HepG2 (cell line): Measurements from ENCODE around the gene GAGE10. TPM values are rescaled to one million over a fixed set of nuclear protein-coding genes. Genes with fewer than 3 reads are reported as not detected.

Experiments
- ETV5 ChIP-seq: IDR thresholded peaks from 2 replicates; pipeline ENCODE4 v1.6.1; 2018; ENCODE audit warnings: missing biosample characterization, missing genetic modification reagents, inconsistent platforms, borderline replicate concordance
- GATA4 ChIP-seq: sonication (generic); IDR thresholded peaks from 2 replicates; pipeline ENCODE4 v1.6.1; 2016; ENCODE audit warnings: antibody characterized with exemption, low read depth, borderline replicate concordance
- GLI4 ChIP-seq: sonication (generic); formaldehyde crosslinking; IDR thresholded peaks from 2 replicates; pipeline ENCODE4 v1.5.1; 2020; ENCODE audit warnings: missing genetic modification reagents, mild to moderate bottlenecking, moderate library complexity, borderline replicate concordance
- HES4 ChIP-seq: sonication (generic); formaldehyde crosslinking; IDR thresholded peaks from 2 replicates; pipeline ENCODE4 v1.9.0; 2021; ENCODE audit warnings: mild to moderate bottlenecking, missing genetic modification reagents, borderline replicate concordance
- ISX ChIP-seq: sonication (generic); formaldehyde crosslinking; conservative IDR thresholded peaks from 2 replicates; pipeline ENCODE4 v1.5.0; 2020; ENCODE audit warnings: missing genetic modification reagents
- JARID2 ChIP-seq: sonication (generic); formaldehyde crosslinking; IDR thresholded peaks from 2 replicates; pipeline ENCODE4 v1.8.1; 2023; ENCODE audit warnings: missing genetic modification reagents, inconsistent platforms; ENCODE audit not compliant: insufficient replicate concordance
- MIER2 ChIP-seq: IDR thresholded peaks from 2 replicates; pipeline ENCODE4 v1.6.1; 2016; ENCODE audit warnings: missing biosample characterization, missing genetic modification reagents
- RFX3 ChIP-seq: IDR thresholded peaks from 2 replicates; pipeline ENCODE4 v1.6.1; 2016; ENCODE audit warnings: missing biosample characterization, missing genetic modification reagents
- SALL1 ChIP-seq: sonication (generic); formaldehyde crosslinking; IDR thresholded peaks from 2 replicates; pipeline ENCODE4 v1.8.0; 2022; ENCODE audit warnings: mild to moderate bottlenecking, missing genetic modification reagents
- SMAD1 ChIP-seq: sonication (generic); formaldehyde crosslinking; IDR thresholded peaks from 2 replicates; pipeline ENCODE4 v1.4.0; 2020; ENCODE audit warnings: missing genetic modification reagents, low read depth, mild to moderate bottlenecking, borderline replicate concordance
- SP4 ChIP-seq: sonication (generic); formaldehyde crosslinking; IDR thresholded peaks from 2 replicates; pipeline ENCODE4 v1.8.1; 2023; ENCODE audit warnings: mild to moderate bottlenecking, missing genetic modification reagents
- SPEN ChIP-seq: sonication (generic); formaldehyde crosslinking; IDR thresholded peaks from 2 replicates; pipeline ENCODE4 v1.5.1; 2020; ENCODE audit warnings: low read depth, mild to moderate bottlenecking, missing genetic modification reagents
- SRSF4 ChIP-seq: fragments of 200-400 bp; formaldehyde crosslinking; IDR thresholded peaks from one replicate; pipeline ENCODE4 v1.6.1; 2018; ENCODE audit warnings: mild to moderate bottlenecking, low read depth, low read length, moderate library complexity; ENCODE audit not compliant: poor library complexity, severe bottlenecking
- TFDP2 ChIP-seq: sonication (generic); formaldehyde crosslinking; IDR thresholded peaks from 2 replicates; pipeline ENCODE4 v1.4.0; 2020; ENCODE audit warnings: missing genetic modification reagents
- ZBTB14 ChIP-seq: sonication (generic); formaldehyde crosslinking; IDR thresholded peaks from 2 replicates; pipeline ENCODE4 v1.4.0; 2020; ENCODE audit warnings: missing genetic modification reagents
- ZBTB2 ChIP-seq: sonication (generic); formaldehyde crosslinking; IDR thresholded peaks from 2 replicates; pipeline ENCODE4 v1.8.0; 2022; ENCODE audit warnings: low read depth, missing genetic modification reagents
- ZNF143 ChIP-seq: sonication (generic); formaldehyde crosslinking; IDR thresholded peaks from 2 replicates; pipeline ENCODE4 v1.4.0; 2020; ENCODE audit warnings: missing genetic modification reagents
- ZNF510 ChIP-seq: sonication (generic); formaldehyde crosslinking; IDR thresholded peaks from 2 replicates; pipeline ENCODE4 v1.4.0; 2020; ENCODE audit warnings: low read depth, mild to moderate bottlenecking, missing genetic modification reagents
- ZNF563 ChIP-seq: sonication (generic); formaldehyde crosslinking; IDR thresholded peaks from 2 replicates; pipeline ENCODE4 v1.8.0; 2022; ENCODE audit warnings: mild to moderate bottlenecking, moderate library complexity, missing genetic modification reagents
- polyA plus RNA-seq, 8 experiments: library from polyadenylated mRNA; depleted of rRNA in 3 of 8; stranded (reverse) in 7 of 8; unstranded in 1 of 8; fragments of >200 nt; fragmentation: Illumina TruSeq in 4 of 8; extraction: Trizol in 4 of 8; gene quantifications; 2 replicates each; pipeline versions ENCODE4 v1.2.1 to v1.2.3, GENCODE V29; 2011 to 2016; ENCODE audit warnings: low read depth in 4 of 8, missing spikeins in 1 of 8, mixed read lengths in 1 of 8; ENCODE audit not compliant: insufficient read depth in 1 of 8
- total RNA-seq, 5 experiments: library from RNA; depleted of rRNA; stranded (reverse); fragments of >200 nt; fragmentation: Illumina TruSeq; extraction: Trizol; gene quantifications; 2 replicates each; pipeline ENCODE4 v1.2.3, GENCODE V29; 2016; ENCODE audit warnings: low read depth in 1 of 5
- TF ChIP-seq, protein P1 (sequence below): sonication (generic); formaldehyde crosslinking; IDR thresholded peaks from 2 replicates; pipeline ENCODE4 v1.4.0; 2020; ENCODE audit warnings: low read depth, missing genetic modification reagents
- TF ChIP-seq, protein P2 (sequence below): sonication (generic); formaldehyde crosslinking; IDR thresholded peaks from 2 replicates; pipeline ENCODE4 v1.5.0; 2020; ENCODE audit warnings: missing genetic modification reagents

Gene GAGE10
- total and polyA plus RNA-seq, 2 of the 13 experiments (the other 11 are each of a cell fraction or from before 2014, with no cell fraction given): not detected

DNA sequence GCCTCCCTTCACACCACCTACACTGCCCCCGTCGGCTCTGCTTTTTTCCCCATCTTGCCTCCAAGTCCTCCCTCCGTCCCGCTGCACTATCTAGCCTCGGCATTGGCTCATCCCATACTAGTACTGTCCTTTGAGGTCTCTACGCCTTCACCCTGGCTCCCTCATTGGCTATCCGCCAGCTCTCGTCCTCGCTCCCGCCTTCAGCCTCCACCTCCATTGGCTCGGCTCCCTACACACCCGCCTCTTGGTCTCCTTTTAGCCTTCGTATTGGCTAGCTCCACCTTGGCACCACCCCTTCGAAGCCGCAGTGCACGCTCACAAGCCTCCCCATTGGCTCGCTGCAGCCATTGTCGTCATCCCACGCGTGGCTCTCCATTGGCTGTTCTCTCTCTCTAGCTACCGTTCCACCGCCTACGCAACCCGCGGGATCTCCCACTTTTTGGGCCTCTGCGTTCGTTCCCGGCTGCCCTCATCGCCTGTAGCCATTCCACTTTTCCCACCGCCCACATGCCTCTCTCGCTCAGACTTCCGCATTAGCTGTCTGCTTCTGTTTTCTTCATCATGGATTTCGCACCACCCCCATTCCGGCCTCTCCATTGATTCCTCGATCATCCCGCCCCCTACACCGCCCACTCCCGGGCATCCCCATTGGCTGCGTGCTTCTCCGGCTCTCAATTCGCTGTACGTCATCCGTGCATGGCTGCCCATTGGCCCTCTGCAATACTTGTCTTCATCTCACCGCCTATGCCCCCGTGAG lies 34.3 kb upstream of the GAGE10 start (continued):
- no peak for TF ChIP-seq HES4 (CRISPR knock-in tag)
- TF ChIP-seq SRSF4: no peak
- TF ChIP-seq, protein P1, sequence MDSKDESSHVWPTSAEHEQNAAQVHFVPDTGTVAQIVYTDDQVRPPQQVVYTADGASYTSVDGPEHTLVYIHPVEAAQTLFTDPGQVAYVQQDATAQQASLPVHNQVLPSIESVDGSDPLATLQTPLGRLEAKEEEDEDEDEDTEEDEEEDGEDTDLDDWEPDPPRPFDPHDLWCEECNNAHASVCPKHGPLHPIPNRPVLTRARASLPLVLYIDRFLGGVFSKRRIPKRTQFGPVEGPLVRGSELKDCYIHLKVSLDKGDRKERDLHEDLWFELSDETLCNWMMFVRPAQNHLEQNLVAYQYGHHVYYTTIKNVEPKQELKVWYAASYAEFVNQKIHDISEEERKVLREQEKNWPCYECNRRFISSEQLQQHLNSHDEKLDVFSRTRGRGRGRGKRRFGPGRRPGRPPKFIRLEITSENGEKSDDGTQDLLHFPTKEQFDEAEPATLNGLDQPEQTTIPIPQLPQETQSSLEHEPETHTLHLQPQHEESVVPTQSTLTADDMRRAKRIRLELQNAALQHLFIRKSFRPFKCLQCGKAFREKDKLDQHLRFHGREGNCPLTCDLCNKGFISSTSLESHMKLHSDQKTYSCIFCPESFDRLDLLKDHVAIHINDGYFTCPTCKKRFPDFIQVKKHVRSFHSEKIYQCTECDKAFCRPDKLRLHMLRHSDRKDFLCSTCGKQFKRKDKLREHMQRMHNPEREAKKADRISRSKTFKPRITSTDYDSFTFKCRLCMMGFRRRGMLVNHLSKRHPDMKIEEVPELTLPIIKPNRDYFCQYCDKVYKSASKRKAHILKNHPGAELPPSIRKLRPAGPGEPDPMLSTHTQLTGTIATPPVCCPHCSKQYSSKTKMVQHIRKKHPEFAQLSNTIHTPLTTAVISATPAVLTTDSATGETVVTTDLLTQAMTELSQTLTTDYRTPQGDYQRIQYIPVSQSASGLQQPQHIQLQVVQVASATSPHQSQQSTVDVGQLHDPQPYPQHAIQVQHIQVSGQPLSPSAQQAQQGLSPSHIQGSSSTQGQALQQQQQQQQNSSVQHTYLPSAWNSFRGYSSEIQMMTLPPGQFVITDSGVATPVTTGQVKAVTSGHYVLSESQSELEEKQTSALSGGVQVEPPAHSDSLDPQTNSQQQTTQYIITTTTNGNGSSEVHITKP (CRISPR knock-in tag): 0 out of 2 replicates have a peak, but pooled peaks have one; percentile 51
- TF ChIP-seq ZNF510: no peak
- peak; percentile 68; the same call in 1 of the 2 replicates for TF ChIP-seq ZNF143 (CRISPR knock-in tag)
- TF ChIP-seq SP4 (CRISPR knock-in tag): peak; percentile 68
- no peak; the same call in 1 of the 2 replicates for TF ChIP-seq ETV5 (CRISPR knock-in tag)
- no peak for TF ChIP-seq JARID2
- TF ChIP-seq SALL1 (CRISPR knock-in tag): peak; percentile 20; the same call in 1 of the 2 replicates
- TF ChIP-seq, protein P2, sequence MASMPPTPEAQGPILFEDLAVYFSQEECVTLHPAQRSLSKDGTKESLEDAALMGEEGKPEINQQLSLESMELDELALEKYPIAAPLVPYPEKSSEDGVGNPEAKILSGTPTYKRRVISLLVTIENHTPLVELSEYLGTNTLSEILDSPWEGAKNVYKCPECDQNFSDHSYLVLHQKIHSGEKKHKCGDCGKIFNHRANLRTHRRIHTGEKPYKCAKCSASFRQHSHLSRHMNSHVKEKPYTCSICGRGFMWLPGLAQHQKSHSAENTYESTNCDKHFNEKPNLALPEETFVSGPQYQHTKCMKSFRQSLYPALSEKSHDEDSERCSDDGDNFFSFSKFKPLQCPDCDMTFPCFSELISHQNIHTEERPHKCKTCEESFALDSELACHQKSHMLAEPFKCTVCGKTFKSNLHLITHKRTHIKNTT: no peak
- TF ChIP-seq GATA4: no peak
- TF ChIP-seq TFDP2 (CRISPR knock-in tag): peak; percentile 57
- TF ChIP-seq SMAD1: no peak
- no peak for TF ChIP-seq ISX (CRISPR knock-in tag)
- TF ChIP-seq MIER2: no peak
- no peak for TF ChIP-seq ZBTB14
- TF ChIP-seq ZNF563 (CRISPR knock-in tag): no peak
- TF ChIP-seq GLI4 (CRISPR knock-in tag): no peak
- no peak for TF ChIP-seq ZBTB2 (CRISPR knock-in tag)
- 0 out of 2 replicates have a peak, but pooled peaks have one; percentile 53 for TF ChIP-seq SPEN (CRISPR knock-in tag)
- no peak for TF ChIP-seq RFX3 (CRISPR knock-in tag)
